WTC11 (cell line): ENCODE results near the gene MSL3B.

Source experiments
- CBFB ChIP-seq: sonication (generic); formaldehyde crosslinking; IDR thresholded peaks from 2 replicates; pipeline ENCODE4 v1.8.1; 2022; ENCODE audit warnings: mild to moderate bottlenecking, low read depth, missing genetic modification reagents
- CTCF ChIP-seq: fragments of 200-600 bp; IDR thresholded peaks from 2 replicates; pipeline ENCODE4 v1.8.0; 2022; ENCODE audit warnings: antibody characterized with exemption
- TF ChIP-seq, protein P1 (sequence below): sonication (generic); formaldehyde crosslinking; IDR thresholded peaks from 2 replicates; pipeline ENCODE4 v1.8.1; 2023; ENCODE audit warnings: mild to moderate bottlenecking, missing genetic modification reagents, borderline replicate concordance
- TF ChIP-seq, protein P2 (sequence below): sonication (generic); formaldehyde crosslinking; IDR thresholded peaks from 2 replicates; pipeline ENCODE4 v1.8.1; 2022; ENCODE audit warnings: low read depth, mild to moderate bottlenecking, moderate library complexity, missing genetic modification reagents, borderline replicate concordance

GRCh38 chr2:233856184-233856583 is 12.0 kb downstream of the MSL3B start:
- TF ChIP-seq CTCF (no peak), CBFB (CRISPR knock-in tag) (no peak)
- TF ChIP-seq, protein P1, sequence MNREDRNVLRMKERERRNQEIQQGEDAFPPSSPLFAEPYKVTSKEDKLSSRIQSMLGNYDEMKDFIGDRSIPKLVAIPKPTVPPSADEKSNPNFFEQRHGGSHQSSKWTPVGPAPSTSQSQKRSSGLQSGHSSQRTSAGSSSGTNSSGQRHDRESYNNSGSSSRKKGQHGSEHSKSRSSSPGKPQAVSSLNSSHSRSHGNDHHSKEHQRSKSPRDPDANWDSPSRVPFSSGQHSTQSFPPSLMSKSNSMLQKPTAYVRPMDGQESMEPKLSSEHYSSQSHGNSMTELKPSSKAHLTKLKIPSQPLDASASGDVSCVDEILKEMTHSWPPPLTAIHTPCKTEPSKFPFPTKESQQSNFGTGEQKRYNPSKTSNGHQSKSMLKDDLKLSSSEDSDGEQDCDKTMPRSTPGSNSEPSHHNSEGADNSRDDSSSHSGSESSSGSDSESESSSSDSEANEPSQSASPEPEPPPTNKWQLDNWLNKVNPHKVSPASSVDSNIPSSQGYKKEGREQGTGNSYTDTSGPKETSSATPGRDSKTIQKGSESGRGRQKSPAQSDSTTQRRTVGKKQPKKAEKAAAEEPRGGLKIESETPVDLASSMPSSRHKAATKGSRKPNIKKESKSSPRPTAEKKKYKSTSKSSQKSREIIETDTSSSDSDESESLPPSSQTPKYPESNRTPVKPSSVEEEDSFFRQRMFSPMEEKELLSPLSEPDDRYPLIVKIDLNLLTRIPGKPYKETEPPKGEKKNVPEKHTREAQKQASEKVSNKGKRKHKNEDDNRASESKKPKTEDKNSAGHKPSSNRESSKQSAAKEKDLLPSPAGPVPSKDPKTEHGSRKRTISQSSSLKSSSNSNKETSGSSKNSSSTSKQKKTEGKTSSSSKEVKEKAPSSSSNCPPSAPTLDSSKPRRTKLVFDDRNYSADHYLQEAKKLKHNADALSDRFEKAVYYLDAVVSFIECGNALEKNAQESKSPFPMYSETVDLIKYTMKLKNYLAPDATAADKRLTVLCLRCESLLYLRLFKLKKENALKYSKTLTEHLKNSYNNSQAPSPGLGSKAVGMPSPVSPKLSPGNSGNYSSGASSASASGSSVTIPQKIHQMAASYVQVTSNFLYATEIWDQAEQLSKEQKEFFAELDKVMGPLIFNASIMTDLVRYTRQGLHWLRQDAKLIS (CRISPR knock-in tag), result no peak
- TF ChIP-seq, protein P2, sequence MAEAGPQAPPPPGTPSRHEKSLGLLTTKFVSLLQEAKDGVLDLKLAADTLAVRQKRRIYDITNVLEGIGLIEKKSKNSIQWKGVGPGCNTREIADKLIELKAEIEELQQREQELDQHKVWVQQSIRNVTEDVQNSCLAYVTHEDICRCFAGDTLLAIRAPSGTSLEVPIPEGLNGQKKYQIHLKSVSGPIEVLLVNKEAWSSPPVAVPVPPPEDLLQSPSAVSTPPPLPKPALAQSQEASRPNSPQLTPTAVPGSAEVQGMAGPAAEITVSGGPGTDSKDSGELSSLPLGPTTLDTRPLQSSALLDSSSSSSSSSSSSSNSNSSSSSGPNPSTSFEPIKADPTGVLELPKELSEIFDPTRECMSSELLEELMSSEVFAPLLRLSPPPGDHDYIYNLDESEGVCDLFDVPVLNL (CRISPR knock-in tag), result no peak
